Erythroblast (primary cell): ENCODE measurements around the gene TSPO.

Experiments
- DNase-seq, 2 experiments: peaks; one replicate each; lab custom pipeline; 2025; lab: John Stamatoyannopoulos, UW
- GATA1 ChIP-seq: IDR thresholded peaks from 2 replicates; pipeline ENCODE4 v1.6.1; 2011; ENCODE audit warnings: low read depth, mild to moderate bottlenecking, control low read depth, low read length, moderate library complexity
- POLR2A ChIP-seq: IDR thresholded peaks from 2 replicates; pipeline ENCODE4 v1.6.1; 2011; ENCODE audit warnings: mild to moderate bottlenecking, low read length

The TSPO gene

DNA sequence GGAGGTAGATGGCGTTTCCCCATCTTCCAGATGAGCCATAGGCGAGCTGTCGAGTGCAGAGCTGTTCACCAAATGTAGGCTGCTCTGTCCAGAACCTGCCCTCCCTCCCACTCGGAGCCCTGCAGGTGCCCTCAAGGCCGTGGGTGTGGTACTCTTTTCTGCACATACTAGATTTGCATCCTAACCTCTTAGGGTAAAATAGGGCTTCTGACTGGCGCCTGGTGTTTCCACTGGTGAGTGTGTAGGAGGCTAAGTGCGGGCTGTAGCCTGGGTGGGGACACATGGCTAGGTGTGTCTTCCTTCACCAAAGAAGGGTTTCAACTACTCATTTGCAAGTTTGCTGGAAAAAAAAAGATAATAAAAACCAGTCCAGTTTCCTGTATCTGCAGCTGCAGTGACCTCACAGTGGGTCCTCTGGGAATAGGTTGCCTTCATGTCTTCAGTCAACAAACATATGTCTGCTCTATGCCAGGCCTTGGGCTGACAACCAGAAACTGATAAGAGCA lies 32.4 kb upstream of the TSPO start:
- DNase-seq = no peak
- no peak for TF ChIP-seq GATA1
- TF ChIP-seq POLR2A = no peak

DNA sequence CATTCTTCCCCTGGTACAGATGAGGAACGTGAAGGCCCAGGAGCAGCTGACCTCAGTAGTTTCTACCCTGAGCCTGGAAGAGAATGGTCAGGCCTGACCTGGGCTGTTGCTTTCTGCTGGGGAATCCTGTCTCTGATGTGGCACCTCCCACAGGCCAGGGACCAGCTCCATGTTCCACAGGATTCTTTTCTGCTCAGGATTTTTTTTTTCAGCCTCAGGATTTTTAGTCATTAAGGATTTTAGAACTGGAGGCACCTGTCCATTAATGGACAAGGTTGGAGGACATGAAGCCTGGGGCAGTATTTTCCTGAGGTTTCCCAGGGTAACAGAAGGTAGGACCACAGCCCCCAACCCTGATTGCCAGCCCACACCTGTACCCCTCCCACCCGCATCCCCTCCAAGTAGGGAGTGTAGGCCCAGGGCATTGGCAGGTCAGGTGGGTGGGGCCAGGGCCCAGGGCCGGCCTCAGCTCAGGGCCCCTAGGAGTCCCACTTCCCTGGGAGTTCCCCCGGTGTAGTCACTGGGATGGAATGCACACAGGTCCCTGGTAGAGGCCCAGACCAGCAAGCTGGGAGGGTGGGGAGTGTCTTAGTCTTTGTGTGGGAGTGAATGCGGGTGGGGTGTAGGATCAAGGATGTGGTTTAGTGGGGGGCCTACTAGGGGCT lies 24.7 kb upstream of the TSPO start:
- DNase-seq = no peak
- TF ChIP-seq GATA1 = no peak
- TF ChIP-seq POLR2A = no peak

DNA sequence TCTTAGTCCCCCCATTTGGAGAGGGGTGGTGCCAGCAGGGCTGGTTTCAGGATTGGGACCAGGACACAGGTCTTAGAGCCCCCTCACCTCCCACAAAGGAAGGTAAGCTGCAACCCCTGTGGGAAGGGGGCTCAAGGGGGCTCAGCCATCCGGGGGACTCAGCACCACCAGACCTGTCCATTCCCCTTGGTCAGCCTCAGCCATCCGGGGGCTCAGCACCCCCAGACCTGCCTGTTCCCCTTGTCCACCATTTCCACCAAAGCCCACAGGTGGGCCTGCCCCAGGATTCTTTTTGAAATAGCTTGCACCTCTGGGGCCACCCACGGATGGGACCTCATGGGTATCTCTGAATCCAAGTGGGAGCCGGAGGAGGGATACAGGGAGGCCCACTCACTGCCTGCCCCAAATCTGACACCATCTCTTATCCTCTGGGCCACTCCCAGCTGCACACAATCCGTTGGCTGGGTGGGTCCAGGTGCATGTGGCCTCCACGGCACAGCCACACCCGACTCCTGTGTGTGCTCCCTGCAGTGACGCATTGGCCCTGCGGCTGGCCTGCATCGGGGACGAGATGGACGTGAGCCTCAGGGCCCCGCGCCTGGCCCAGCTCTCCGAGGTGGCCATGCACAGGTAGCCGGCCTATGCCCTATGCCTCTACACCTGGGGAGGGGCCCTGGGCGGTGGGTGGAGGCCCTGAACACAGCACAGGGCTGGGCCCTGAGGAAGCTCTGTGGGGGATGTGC lies 24.0 kb upstream of the TSPO start:
- peak in 1 of 2 experiments; percentile 39 for DNase-seq
- TF ChIP-seq POLR2A (no peak), GATA1 (no peak)

DNA sequence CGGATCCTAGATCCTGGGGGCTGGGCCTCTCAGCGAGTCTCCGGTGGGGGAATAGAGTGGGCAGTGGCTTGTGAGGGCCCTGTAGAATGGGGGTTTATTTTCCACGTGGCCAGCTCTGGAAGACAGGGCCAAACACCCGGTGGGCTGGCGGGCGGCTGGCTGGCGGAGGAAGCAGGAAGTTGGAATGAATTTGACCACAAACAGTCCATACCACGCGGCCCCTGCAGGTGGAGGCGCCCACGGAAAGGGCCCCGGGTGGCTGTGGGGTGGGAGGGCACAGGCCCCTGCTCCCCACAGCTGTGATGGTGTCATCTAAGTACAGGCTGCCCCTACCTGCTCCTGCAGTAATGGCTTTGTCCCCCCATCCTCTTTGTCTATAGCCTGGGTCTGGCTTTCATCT lies 23.2 kb upstream of the TSPO start:
- TF ChIP-seq POLR2A = no peak
- no peak for TF ChIP-seq GATA1
- DNase-seq = no peak

DNA sequence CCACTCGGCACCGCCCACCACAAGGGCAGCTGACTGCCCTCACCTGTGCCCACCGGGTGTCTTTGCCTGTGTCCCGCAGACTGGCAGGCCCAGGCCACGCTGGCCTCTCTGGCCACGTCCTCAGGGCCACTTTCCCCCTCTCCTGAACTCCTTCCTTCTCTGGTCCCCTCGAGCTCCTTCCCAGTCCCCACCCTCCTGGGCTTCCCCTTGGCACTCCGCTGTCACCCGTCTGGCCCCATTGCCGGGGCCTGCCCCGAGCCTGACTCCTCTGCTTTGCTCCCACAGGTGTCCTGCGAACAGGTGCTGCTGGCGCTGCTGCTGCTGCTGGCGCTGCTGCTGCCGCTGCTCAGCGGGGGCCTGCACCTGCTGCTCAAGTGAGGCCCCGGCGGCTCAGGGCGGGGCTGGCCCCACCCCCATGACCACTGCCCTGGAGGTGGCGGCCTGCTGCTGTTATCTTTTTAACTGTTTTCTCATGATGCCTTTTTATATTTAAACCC lies 22.4 kb upstream of the TSPO start:
- DNase-seq = peak; percentile 32 to 48
- no peak for TF ChIP-seq POLR2A
- TF ChIP-seq GATA1 = no peak

DNA sequence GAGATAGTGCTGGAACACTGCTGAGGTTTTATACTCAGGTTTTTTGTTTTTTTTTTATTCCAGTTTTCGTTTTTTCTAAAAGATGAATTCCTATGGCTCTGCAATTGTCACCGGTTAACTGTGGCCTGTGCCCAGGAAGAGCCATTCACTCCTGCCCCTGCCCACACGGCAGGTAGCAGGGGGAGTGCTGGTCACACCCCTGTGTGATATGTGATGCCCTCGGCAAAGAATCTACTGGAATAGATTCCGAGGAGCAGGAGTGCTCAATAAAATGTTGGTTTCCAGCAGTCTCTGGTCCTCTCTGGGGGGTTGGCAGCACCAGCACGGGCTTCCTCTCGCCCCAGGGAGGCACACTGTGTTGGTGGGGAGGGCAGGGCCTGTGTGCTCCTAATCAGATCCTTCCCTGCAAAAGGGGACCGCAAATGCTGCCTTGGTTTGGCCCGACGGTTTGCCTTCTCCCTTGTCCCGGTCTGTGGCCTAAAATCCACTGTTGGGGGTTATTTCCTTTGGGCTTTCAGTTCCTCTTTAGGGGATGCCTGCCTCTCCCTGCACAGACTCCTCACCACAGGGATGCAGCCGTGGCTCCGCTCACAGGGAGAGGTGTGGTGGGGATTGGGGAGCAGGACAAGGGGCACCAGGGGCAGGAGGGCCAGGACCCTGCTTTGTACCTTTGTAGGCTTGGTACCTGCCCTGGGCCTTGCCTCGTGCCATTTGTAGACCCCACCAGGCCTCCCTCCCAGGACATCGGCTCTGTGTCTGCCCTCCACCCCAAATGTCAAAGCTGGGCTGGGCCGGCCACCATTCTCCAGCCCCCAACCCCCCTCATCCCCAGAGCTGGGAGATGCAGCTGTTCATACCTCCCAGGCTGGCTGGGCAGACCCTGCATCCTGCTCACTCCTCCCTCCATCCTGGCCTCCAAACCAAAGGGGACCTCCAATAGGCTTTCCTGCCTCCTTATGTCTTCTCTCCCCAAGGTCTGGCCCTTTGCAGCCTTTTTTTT lies 21.6 kb upstream of the TSPO start:
- DNase-seq = peak in 1 of 2 experiments; percentile 14
- no peak for TF ChIP-seq GATA1
- TF ChIP-seq POLR2A = no peak

DNA sequence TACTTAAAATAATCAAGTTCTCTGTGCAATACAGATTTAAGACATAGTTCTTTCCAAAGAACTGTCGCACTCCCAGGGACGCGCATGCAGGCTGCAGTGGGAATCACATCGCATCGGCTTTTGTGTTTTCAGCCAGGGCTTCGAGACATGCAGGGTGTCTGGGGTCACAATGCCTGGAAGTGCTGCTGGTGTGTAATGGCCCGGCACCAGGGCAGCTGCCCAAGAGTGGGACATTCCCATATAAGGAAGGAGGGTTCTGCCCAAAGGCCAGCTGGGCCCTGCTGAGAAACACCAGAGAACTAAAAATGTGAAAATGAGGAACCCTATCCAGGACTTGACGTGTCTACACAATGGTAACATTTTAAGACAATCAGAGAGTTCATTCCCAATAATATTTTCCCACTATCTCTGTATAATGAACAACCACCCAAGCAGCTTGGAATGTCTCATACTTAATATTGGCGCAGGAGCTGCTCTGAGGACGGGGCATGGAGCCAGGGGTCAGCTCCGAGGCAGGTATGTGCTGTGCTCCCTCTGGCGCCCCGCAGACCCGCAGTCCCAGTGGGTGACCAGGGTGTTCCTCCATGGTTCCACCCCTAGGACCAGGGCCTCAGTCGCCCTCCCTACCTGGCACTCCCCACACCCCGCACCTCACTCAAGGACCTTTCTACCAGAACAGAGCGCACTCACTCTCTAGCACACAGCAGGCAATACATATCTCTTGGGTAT lies 19.4 kb upstream of the TSPO start:
- no peak for DNase-seq
- TF ChIP-seq GATA1 (no peak), POLR2A (no peak)

DNA sequence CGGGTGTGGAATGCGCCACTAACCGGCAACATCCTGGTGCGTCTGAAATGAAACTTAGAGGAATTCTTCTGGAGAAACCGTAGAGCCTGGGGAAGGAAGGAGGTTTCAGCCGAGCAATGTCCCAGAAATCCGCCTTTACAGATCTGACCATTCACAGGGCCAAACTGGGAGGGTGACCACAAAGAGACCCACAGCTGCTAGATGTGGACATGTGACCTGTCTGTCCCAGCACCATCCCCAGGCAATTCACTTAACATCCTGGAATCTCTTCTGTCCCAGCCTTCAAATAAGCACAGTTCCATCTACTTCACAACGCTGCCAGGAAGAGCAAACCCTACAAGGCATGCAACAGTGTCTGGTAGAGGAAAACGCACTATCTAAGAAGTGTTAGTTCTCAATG lies 18.0 kb upstream of the TSPO start:
- DNase-seq = no peak
- TF ChIP-seq GATA1 = no peak

DNA sequence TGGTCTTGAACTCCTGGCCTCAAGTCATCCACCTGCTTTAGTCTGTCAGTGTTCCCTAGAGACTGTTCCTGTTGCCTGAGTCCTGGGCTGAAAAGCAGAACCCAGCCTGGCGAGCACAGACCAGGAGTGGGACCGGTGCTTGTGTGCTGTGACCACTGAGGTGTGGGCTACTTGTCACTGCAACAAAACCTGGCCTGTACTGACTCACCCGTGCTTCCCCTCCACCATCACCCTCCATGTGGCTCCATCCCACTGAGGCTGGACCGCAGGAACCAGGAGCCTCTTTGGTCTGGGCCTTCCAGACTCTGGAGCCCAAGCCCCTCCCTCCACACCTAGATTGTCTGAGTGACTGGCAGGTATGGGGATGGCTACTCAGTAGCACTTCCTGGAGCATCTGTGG lies 16.8 kb upstream of the TSPO start:
- TF ChIP-seq GATA1 = no peak
- no peak for TF ChIP-seq POLR2A
- DNase-seq = no peak

DNA sequence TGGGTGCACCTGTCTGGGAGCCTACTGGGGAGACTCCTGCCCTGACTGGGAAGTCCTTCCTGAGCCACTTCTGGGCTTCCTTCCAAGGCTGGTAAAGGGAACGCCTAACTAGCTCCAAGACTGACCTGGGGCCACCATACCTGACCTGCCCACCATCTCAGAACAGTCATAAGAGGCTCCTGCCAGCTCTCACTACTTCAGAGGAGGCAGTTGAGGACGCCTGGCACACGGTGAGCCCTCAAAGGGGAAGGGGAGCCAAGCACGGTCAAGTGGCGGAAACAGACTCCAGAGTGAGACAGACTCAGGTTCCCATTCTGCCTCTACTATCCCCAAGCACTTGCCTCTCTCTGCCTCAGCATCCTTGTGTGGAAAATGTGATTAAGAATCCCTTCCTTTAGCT lies 15.8 kb upstream of the TSPO start:
- TF ChIP-seq GATA1 = no peak
- TF ChIP-seq POLR2A = no peak
- no peak for DNase-seq

DNA sequence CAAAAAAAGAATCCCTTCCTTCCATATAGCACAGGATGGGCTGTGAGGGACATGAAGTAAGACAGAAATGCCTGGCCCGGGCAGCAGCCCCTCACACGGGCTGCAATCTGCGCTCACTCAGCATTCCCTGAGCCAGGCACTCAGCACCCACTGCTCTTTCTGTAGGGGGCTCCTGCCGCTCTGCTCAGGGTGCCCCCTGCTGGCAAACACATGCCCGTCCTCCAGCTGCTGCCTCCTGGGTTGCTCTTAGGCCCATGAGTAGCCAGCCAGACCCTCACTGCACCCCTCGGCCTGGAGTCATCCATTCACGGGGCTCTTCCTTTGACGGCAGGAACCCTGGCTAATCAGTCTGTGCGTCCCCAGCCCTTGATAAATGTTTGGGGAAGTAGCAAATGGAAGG lies 15.1 kb upstream of the TSPO start:
- no peak for TF ChIP-seq GATA1
- TF ChIP-seq POLR2A = no peak
- peak; percentile 53 to 68 for DNase-seq

DNA sequence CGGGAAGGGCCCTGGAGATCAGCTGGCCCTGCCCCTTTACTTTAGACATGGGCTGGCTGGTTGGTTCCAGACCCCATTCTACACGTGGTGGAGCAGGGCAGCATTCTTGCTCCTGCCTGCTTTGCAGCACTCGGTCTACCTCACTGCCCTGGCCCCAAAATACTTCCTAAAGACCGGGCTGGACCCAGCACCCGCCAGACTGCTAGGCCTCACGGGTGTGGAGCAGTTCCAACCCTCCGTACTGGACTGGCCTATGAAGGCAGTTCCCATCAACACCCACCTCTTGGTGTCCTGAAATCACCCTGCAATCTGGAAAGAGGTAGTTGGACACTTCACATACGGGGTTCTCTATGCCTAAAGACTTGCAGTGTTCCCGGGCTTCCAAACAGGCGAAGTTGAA lies 14.6 kb upstream of the TSPO start:
- TF ChIP-seq GATA1 = no peak
- no peak for TF ChIP-seq POLR2A
- DNase-seq = no peak
